GM18519 (cell line): ENCODE measurements around the gene ZSCAN26.
"Not testable (repeated sequence)": the region's sequence is repeated elsewhere in the genome, so short reads cannot be mapped to it uniquely, and the experiment has no call there.

Experiments
- ATAC-seq: cut with Tn5 transposase; IDR thresholded peaks from one replicate; pipeline ENCODE4 v1.9.1; 2021; ENCODE audit warnings: mild to moderate bottlenecking, moderate library complexity; ENCODE audit not compliant: unreplicated experiment, low FRiP score

ZSCAN26 gene

DNA sequence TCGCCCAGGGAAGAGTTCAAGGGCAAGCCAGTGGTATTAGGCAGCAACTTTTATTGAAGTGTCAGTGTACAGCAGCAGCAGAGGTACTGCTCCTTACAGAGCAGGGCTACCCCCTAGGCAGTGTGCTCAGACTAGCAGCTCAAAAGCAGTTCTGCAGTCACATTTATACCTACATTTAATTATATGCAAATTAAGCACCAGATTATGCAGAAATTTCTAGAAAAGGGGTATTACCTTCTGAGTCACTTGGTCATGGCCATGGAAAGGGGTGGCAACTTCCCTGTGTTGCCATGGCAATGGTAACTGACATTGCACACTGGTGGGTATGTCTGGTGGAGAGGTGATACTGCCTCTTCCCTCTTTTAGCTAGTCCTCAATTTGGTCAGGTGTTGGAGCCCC lies 12.8 kb upstream of the ZSCAN26 start:
- no peak for ATAC-seq

GRCh38 chr6:28257042-28257441 lies 9.9 kb upstream of the ZSCAN26 start:
- ATAC-seq = no peak

- ATAC-seq = no peak
Observed at GRCh38 chr6:28258877-28259777, 7.8 kb upstream of the ZSCAN26 start, which contains the start of gene NKAPL. Gene NKAPL, plus strand, starts transcription at chr6:28259297. Its CDS starts 75 bp downstream, at chr6:28259372.

GRCh38 chr6:28263922-28264321 lies 3.0 kb upstream of the ZSCAN26 start:
- ATAC-seq = no peak

- ATAC-seq = no peak
Observed at GRCh38 chr6:28264834-28265401, 2.0 kb upstream of the ZSCAN26 start.

DNA sequence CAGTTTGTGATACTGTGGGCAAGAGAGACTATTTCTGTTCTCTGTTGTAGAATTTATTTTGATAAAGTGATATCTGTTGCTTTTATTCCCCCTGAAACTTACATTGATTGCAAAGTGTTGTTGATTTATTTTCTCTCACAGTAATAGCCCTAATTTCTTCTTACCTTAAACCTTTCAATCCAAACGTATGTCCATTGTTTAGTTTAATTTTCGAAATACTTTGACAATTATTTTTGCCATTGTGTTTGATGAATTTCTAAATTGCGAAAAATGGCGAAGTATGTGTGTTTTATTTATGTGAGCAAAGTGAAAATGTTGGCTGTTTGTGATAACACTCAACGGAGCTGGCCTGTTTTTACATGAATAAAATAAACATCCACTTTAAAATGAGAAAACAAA lies 381 bp upstream of the ZSCAN26 start:
- no peak for ATAC-seq

GRCh38 chr6:28267695-28268059 lies 734 bp downstream of the ZSCAN26 start:
- ATAC-seq = no peak

- no peak for ATAC-seq
Observed at GRCh38 chr6:28269492-28269891, 2.5 kb downstream of the ZSCAN26 start.

DNA sequence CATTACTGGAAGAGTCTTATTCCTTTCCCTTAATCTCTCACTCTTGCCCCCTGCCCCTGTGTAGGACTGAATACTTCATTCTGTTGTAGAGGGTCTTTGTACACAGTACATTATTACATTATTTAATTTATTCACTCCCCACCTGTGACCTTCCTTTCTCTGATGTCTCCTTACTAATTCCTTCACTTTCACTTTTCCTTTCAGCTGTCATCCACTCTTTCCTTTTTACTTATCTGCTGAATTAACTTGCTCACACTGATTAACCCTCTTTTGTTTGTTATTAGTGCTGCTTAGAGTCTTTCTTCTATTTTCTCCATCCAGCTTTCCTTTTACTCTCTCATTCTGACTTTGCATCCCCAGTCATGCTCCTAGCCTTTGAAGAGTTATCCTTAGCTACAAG lies 7.9 kb downstream of the ZSCAN26 start:
- ATAC-seq = no peak

GRCh38 chr6:28277746-28278145 lies 10.8 kb downstream of the ZSCAN26 start:
- no peak for ATAC-seq

DNA sequence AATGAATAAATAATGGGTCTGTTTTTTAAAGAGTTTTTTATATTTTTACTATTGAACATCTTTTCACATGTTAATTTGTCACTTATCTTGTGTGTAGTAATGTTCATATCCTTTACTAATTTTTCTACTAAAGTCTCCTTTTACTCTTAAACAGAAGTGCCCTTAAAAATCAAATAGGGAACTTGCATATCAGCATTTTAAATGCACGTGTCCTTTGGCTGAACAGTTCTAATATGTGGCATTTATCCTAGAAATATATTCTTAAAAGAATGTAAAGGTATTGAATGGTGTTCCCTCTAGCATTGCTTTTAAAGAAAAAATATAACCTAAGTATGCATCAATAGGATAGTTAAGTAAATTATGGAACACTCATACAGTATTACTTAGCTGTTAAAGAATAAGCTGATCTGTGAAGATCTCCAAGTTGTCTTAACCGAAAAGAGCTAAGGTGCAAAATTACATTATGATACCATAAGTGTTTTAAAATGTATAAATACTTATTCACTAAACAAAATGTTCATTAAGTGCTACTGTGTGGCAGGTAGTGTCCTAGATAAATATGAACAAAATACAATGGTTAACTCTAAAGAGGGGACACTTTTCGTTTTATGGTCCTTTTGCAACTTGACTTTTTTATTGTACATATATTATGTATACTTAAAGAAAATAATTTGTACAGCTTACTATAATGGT lies 13.8 kb downstream of the ZSCAN26 start:
- ATAC-seq = no peak

GRCh38 chr6:28281288-28282064 lies 14.5 kb downstream of the ZSCAN26 start, which contains the start of gene PGBD1:
Gene PGBD1, plus strand, starts transcription at chr6:28281572. Its CDS starts 2,242 bp downstream, at chr6:28283814.
- ATAC-seq = peak; percentile 60

- ATAC-seq = no peak
Observed at GRCh38 chr6:28282926-28283325, 16.0 kb downstream of the ZSCAN26 start.

- no peak for ATAC-seq
Observed at GRCh38 chr6:28291573-28291972, 24.6 kb downstream of the ZSCAN26 start.

DNA sequence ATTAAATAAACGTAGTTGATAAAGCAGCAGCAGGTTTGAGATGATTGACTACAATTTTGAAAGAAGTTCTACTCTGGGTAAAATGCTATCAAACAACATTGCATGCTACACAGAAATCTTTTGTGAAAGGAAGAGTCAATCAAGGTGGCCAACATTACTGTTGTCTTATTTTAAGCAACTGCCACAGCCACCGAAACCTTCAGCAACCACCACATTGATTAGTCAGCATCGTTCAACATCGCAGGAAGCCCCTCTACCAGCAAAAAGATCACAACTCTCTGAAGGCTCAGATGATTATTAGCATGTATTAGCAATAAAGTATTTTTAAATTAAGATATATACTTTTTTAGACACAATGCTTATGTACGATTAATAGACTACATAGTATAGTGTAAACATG lies 28.4 kb downstream of the ZSCAN26 start:
- no peak for ATAC-seq

DNA sequence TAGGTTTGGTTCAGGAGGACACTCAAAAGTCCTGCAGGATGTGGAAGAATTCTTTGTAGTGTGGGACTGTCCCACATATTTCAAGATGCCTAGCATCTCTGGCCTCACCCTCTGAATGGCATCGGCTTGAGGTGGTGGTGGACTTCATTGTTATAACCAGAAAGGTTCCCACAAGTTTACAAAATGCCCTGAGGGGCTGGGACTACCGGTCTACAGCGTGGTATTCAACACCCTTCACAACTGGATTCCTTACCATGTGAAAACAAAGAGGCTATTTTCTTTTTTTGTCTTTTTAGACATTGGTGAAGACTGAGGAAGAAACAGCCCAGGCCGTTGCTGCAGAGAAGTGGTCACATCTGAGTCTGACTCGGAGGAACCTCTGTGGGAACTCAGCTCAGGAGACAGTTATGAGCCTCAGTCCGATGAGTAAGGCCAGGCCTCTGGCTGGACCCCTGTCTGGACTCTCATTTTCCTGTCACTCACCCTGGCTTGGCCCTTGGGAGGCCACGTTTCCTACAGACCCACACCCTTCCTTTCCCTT lies 29.6 kb downstream of the ZSCAN26 start:
- no peak for ATAC-seq

GRCh38 chr6:28303570-28303969 lies 36.6 kb downstream of the ZSCAN26 start:
- no peak for ATAC-seq

DNA sequence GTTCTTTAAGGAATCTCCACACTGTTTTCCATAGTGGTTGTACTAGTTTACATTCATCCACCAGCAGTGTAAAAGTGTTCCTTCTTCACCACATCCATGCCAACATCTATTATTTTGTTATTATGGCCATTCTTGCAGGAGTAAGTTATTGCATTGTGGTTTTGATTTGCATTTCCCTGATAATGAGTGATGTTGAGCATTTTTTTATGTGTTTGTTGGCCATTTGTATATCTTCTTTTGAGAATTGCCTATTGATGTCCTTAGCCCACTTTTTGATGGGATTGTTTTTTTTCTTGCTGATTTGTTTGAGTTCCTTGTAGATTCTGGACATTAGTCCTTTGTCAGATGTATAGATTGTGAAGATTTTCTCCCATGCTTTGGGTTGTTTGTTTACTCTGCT lies 39.4 kb downstream of the ZSCAN26 start:
- not testable (repeated sequence) for ATAC-seq

DNA sequence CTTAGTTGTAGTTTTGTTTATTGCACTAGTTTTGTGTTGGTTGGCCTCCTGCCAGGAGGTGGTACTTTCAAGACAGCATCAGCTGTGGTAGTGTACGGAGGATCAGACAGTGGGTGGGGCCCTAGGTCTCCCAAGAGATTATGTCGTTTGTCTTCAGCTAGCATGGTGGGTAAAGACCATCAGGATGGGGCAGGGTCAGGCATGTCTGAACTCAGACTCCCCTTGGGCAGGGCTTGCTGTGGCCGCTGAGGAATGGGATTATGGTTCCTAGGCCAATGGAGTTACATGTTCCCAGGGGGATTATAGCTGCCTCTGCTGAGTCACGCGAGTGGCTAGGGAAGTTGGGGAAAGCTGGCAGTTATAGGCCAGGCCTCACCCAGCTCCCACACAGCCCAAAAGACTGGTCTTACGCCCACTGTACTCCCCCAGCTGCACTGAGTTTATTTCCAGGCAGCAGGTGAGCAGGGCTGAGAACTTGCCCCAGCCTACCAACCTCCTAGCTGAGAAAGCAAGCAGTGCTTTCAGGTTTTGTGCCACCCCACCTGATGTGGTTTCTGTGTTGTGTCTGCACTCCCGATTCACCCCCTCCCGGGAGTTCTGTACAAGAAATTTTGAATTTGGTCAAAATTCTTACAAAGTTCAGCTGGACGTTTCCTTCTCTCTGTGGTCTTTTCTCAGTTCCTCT lies 44.3 kb downstream of the ZSCAN26 start:
- ATAC-seq = no peak

GRCh38 chr6:28312939-28313338 lies 46.0 kb downstream of the ZSCAN26 start:
- no peak for ATAC-seq
